ENCODE results near the gene GYG2. TPM values are rescaled to one million over a fixed set of nuclear protein-coding genes. Genes with fewer than 3 reads are reported as not detected.
"Not testable (repeated sequence)": the region's sequence is repeated elsewhere in the genome, so short reads cannot be mapped to it uniquely, and the experiment has no call there.

Gene GYG2
- total RNA-seq, 4 donors from 2014 or later = 4.6 to 18.1 (median 8.6) TPM

DNA sequence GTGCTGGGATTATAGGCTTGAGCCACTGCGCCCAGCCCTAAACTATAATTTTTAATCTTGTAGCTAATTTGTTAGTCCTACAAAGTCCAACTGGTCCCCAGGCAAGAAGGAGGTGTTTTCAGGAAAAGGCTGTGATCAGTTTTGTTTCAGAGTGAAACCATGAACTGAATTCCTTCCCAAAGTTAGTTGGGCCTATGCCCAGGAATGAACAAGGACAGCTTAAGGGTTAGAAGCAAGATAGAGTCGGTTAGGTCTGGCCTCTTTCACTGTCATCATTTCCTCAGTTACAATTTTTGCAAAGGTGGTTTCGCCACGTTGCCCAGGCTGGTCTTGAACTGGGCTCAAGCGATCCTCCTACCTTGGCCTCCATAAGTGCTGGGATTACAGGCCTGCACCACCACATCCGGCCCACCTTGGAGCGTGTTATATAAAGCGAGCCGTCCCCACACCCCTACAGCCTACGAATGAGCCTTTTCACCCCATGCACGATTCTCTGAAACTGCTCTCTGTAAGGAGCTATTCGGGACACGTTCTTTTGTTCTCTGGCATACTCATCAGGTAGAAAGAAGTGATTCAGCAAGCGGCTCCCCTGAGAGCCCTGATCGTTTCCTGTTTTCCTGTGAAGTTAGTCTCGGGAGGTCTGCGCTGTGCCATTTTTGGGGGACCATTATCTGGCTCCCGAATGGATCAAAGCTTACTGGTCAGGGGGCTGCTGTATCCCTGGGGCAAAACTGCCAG lies 24.5 kb upstream of the GYG2 start:
- H3K4me3 ChIP-seq; H3K9me3 ChIP-seq; intact Hi-C loops (cut with DNase I); H3K4me1 ChIP-seq; DNase-seq (ENCODE audit: extremely low spot score); H3K36me3 ChIP-seq; H3K27me3 ChIP-seq: not testable (repeated sequence)
- H3K27ac ChIP-seq (replicated peaks in 1 of 4) = peak overlapping the region in 1 of 4 donors; percentile 13
- 67% methylated on average over 14 of the region's 18 CpGs for WGBS

DNA sequence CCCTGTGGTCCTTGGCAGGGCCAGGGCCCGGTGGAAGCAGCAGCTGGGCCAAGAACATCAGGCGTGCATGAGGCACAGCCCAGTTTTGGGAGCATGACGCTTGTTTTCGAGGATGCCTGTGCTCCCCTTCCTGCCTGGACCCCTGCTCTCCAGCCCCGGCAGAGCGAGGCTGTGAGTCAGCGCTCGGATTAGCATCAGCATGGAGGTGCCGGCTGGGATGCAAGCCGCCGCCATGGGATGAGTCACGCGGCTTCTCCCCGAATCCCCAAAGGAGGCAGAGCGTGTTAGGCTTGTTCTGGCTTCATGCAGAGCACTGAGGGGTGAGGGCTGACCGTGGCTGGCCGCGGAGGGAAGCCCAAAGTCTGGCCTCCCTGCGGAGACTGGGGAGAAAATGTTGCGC lies 23.9 kb upstream of the GYG2 start:
- not testable (repeated sequence) for H3K27ac ChIP-seq (replicated peaks in 1 of 4)
- peak in 1 of 2 donors; percentile 12 for TF ChIP-seq POLR2AphosphoS5 (IDR thresholded peaks at IDR 0.05)

DNA sequence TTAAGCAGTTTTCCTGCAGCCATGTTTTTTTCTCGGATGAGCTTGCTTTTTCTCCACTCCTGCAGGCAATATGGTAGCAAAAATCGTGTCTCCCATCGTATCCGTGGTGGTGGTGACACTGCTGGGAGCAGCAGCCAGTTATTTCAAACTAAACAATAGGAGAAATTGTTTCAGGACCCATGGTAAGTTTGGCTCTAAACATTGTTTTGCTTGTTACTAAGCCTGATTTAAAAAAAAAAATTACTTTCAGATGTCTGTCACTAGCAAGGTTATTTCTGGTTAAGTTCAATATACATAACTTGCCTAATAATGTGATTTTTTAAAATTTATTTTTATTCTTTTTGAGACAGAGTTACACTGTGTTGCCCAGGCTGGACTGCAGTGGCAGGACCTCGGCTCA lies 17.5 kb upstream of the GYG2 start:
- Histone ChIP-seq H3K27me3 (no peaks in the 10 kb centered on the region), H3K4me1 (peaks cover 0 to 5% (median 0%) of the 10 kb centered on the region in 4 donors), H3K36me3 (no peaks in the 10 kb centered on the region), H3K27ac (replicated peaks in 1 of 4) (no peak overlapping the region), H3K9me3 (no peaks in the 10 kb centered on the region), H3K4me3 (no peak overlapping the region)
- intact Hi-C loops (cut with DNase I) = loop anchor here (10.0 kb wide), 1 partner anchor 106 kb away; no protein-coding TSS in a partner anchor
- 77% methylated on average over 5 of the region's 5 CpGs for WGBS
- no peak for DNase-seq (ENCODE audit: extremely low spot score)
- TF ChIP-seq POLR2AphosphoS5 (IDR thresholded peaks at IDR 0.05) (no peak), EP300 (IDR thresholded peaks at IDR 0.05) (no peak), POLR2A (IDR thresholded peaks at IDR 0.05; ENCODE audit: low read depth) (no peak)
- TF ChIP-seq, protein P1, sequence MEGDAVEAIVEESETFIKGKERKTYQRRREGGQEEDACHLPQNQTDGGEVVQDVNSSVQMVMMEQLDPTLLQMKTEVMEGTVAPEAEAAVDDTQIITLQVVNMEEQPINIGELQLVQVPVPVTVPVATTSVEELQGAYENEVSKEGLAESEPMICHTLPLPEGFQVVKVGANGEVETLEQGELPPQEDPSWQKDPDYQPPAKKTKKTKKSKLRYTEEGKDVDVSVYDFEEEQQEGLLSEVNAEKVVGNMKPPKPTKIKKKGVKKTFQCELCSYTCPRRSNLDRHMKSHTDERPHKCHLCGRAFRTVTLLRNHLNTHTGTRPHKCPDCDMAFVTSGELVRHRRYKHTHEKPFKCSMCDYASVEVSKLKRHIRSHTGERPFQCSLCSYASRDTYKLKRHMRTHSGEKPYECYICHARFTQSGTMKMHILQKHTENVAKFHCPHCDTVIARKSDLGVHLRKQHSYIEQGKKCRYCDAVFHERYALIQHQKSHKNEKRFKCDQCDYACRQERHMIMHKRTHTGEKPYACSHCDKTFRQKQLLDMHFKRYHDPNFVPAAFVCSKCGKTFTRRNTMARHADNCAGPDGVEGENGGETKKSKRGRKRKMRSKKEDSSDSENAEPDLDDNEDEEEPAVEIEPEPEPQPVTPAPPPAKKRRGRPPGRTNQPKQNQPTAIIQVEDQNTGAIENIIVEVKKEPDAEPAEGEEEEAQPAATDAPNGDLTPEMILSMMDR (IDR thresholded peaks at IDR 0.05) = no peak

More for the DNA sequence above, 23.9 kb upstream of the GYG2 start:
- H3K4me1 ChIP-seq; H3K36me3 ChIP-seq; DNase-seq (ENCODE audit: extremely low spot score); H3K27me3 ChIP-seq; H3K4me3 ChIP-seq; H3K9me3 ChIP-seq; intact Hi-C loops (cut with DNase I): not testable (repeated sequence)
- WGBS = 100% methylated on average over 1 of the region's 20 CpGs

DNA sequence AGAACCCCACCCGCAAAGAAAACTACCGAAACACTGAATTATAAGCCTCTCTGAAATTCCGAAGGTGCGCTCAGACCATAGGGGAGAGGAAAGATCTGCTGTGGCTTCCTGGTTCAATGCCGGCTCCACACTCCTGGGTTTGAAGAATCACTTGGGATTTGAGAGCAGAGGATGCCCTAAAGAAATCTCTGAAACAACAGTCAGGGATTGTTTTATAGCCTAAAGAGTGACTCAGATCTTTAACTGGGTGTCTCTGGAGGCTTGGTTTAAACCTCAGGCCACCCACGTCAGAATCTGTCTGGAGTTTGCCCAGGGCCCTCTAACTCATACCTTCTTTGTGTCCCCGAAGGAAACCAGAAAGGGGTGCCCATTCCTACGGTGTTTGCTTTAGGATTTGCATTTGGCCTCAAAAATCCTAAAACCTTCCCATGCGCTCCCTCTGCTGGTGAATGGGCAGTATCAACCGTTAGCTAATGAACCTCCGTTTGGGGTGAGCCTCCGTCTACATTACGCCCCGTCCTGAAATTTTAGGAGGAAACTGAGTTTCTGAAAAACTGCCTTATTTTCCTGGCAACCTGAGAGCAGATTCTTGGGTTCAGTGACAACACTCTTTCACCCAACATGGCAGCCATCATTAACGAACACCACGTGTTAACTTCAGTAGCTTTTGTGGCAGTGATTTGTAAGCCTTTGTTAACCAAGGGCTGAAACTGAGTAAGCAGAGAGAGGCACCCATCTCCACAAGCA lies 16.4 kb upstream of the GYG2 start:
- intact Hi-C loops (cut with DNase I) = loop anchor here (10.0 kb wide), 1 partner anchor 108 kb away; no protein-coding TSS in a partner anchor
- H3K27me3 ChIP-seq; H3K9me3 ChIP-seq; H3K4me1 ChIP-seq; H3K36me3 ChIP-seq; H3K27ac ChIP-seq (replicated peaks in 1 of 4); DNase-seq (ENCODE audit: extremely low spot score): not testable (repeated sequence)
- TF ChIP-seq, protein P1 (IDR thresholded peaks at IDR 0.05) = peak; percentile 55 to 71 (median 69)
- WGBS = 44% methylated on average over 9 of the region's 16 CpGs
- H3K4me3 ChIP-seq = peak overlapping the region in 2 of 4 donors; percentile 3 to 41

DNA sequence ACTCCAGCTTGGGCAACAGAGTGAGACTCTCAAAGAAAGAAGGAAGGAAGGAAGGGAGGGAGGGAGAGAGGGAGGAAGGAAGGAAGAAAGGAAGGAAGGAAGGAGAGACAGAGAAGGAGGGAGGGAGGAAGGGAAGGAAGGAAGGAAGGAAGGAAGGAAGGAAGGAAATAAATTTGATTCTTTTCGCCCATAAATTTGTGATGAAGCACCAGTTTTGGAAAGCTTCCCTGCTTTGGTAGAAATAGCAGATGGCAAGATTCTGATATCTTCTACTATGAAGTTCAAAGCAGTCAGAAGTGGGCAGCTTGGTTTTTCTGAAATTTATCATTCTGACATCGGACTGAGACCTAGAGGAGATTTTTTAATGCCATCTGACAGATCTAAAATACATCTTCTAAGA lies 11.7 kb upstream of the GYG2 start:
- no peaks in the 10 kb centered on the region for H3K27me3 ChIP-seq
- no peaks in the 10 kb centered on the region for H3K36me3 ChIP-seq
- WGBS = 76% methylated on average over 2 of the region's 2 CpGs
- TF ChIP-seq EP300 (IDR thresholded peaks at IDR 0.05) = no peak
- TF ChIP-seq, protein P1 (IDR thresholded peaks at IDR 0.05) = no peak
- no peak for TF ChIP-seq POLR2A (IDR thresholded peaks at IDR 0.05; ENCODE audit: low read depth)
- no peak for TF ChIP-seq POLR2AphosphoS5 (IDR thresholded peaks at IDR 0.05)
- H3K4me3 ChIP-seq = no peak overlapping the region
- intact Hi-C loops (cut with DNase I) = loop anchor here (10.0 kb wide), 1 partner anchor 112 kb away; no protein-coding TSS in a partner anchor
- peaks cover 0 to 5% (median 0%) of the 10 kb centered on the region in 4 donors for H3K4me1 ChIP-seq
- no peak overlapping the region for H3K27ac ChIP-seq (replicated peaks in 1 of 4)
- H3K9me3 ChIP-seq = no peaks in the 10 kb centered on the region
- DNase-seq (ENCODE audit: extremely low spot score) = no peak

Data from esophagus muscularis mucosa (tissue), 4 donors.